WTC11 (cell line): ENCODE results near the gene SGIP1. TPM values are rescaled to one million over a fixed set of nuclear protein-coding genes. Genes with fewer than 3 reads are reported as not detected.

Experiments
- ATAC-seq: fragments of 200-7000 bp; cut with Tn5 transposase; 2 replicates; pipeline ENCODE4 v1.10.0; 2021; ENCODE audit warnings: mild to moderate bottlenecking, moderate library complexity
- CTCF ChIA-PET: fragments of 300-600 bp; sonication (Branson Sonifier 250); formaldehyde crosslinking; loops from one replicate; lab custom pipeline; 2021; ENCODE audit warnings: antibody characterized with exemption; lab: Charles Lee
- POLR2A ChIA-PET: fragments of 350-600 bp; sonication (Branson Sonifier 250); formaldehyde crosslinking; loops from one replicate; lab custom pipeline; 2021; ENCODE audit warnings: antibody characterized with exemption; lab: Charles Lee
- DNase-seq: peaks from one replicate; pipeline ENCODE4 v3.0.0; 2021; ENCODE audit warnings: low spot score
- H3K27ac Mint-ChIP-seq: 2 replicates; pipeline ENCODE4 v1.8.0; 2021; ENCODE audit warnings: mixed read lengths
- H3K27me3 Mint-ChIP-seq: 2 replicates; pipeline ENCODE4 v1.8.0; 2021; ENCODE audit warnings: low read depth, mild to moderate bottlenecking, moderate library complexity, mixed read lengths
- H3K36me3 Mint-ChIP-seq: 2 replicates; pipeline ENCODE4 v1.8.0; 2021; ENCODE audit warnings: mixed read lengths
- H3K4me1 Mint-ChIP-seq: 2 replicates; pipeline ENCODE4 v1.8.0; 2022; ENCODE audit warnings: mixed read lengths
- H3K4me3 Mint-ChIP-seq: 2 replicates; pipeline ENCODE4 v1.8.0; 2021; ENCODE audit warnings: mild to moderate bottlenecking, moderate library complexity, mixed read lengths
- H3K9me3 Mint-ChIP-seq: 2 replicates; pipeline ENCODE4 v1.8.0; 2021; ENCODE audit warnings: mixed read lengths
- ATF1 ChIP-seq: sonication (generic); formaldehyde crosslinking; IDR thresholded peaks from 2 replicates; pipeline ENCODE4 v1.8.1; 2023; ENCODE audit warnings: mild to moderate bottlenecking, moderate library complexity, missing genetic modification reagents
- ATF6 ChIP-seq: sonication (generic); formaldehyde crosslinking; IDR thresholded peaks from 2 replicates; pipeline ENCODE4 v1.8.1; 2023; ENCODE audit warnings: mild to moderate bottlenecking, missing genetic modification reagents
- CREB1 ChIP-seq: sonication (generic); formaldehyde crosslinking; IDR thresholded peaks from 2 replicates; pipeline ENCODE4 v1.8.0; 2023; ENCODE audit warnings: mild to moderate bottlenecking, missing genetic modification reagents
- CREM ChIP-seq: sonication (generic); formaldehyde crosslinking; IDR thresholded peaks from 2 replicates; pipeline ENCODE4 v1.8.1; 2022; ENCODE audit warnings: mild to moderate bottlenecking, missing genetic modification reagents, moderate library complexity
- EMX1 ChIP-seq: fragments of 250-450 bp; sonication (Bioruptor Pico); IDR thresholded peaks from 2 replicates; pipeline ENCODE4 v1.8.0; 2021; ENCODE audit warnings: mild to moderate bottlenecking
- ERG ChIP-seq: fragments of 250-450 bp; sonication (Bioruptor Pico); IDR thresholded peaks from 2 replicates; pipeline ENCODE4 v1.8.0; 2021; ENCODE audit warnings: mild to moderate bottlenecking
- ESRRA ChIP-seq: sonication (generic); formaldehyde crosslinking; IDR thresholded peaks from 2 replicates; pipeline ENCODE4 v1.8.1; 2022; ENCODE audit warnings: mild to moderate bottlenecking, missing genetic modification reagents, borderline replicate concordance
- FOXJ3 ChIP-seq: sonication (generic); formaldehyde crosslinking; IDR thresholded peaks from 2 replicates; pipeline ENCODE4 v1.9.0; 2021; ENCODE audit warnings: missing genetic modification reagents, mild to moderate bottlenecking, borderline replicate concordance
- FOXK1 ChIP-seq: sonication (generic); formaldehyde crosslinking; IDR thresholded peaks from 2 replicates; pipeline ENCODE4 v1.8.0; 2022; ENCODE audit warnings: mild to moderate bottlenecking, moderate library complexity, missing genetic modification reagents
- GABPB1 ChIP-seq: sonication (generic); formaldehyde crosslinking; IDR thresholded peaks from 2 replicates; pipeline ENCODE4 v1.8.1; 2023; ENCODE audit warnings: mild to moderate bottlenecking, missing genetic modification reagents
- GTF2I ChIP-seq: fragments of 250-450 bp; sonication (Bioruptor Pico); conservative IDR thresholded peaks from 2 replicates; pipeline ENCODE4 v1.4.0; 2021; ENCODE audit warnings: mild to moderate bottlenecking
- HMGXB4 ChIP-seq: sonication (generic); formaldehyde crosslinking; IDR thresholded peaks from 2 replicates; pipeline ENCODE4 v1.8.1; 2023; ENCODE audit warnings: mild to moderate bottlenecking, moderate library complexity, missing genetic modification reagents
- NR1H2 ChIP-seq: sonication (generic); formaldehyde crosslinking; IDR thresholded peaks from 2 replicates; pipeline ENCODE4 v1.9.0; 2021; ENCODE audit warnings: mild to moderate bottlenecking, moderate library complexity, missing genetic modification reagents
- OVOL2 ChIP-seq: fragments of 250-450 bp; sonication (Bioruptor Pico); IDR thresholded peaks from 2 replicates; pipeline ENCODE4 v1.9.0; 2021; ENCODE audit warnings: mild to moderate bottlenecking, borderline replicate concordance
- SOX15 ChIP-seq: fragments of 250-450 bp; sonication (Bioruptor Pico); IDR thresholded peaks from 2 replicates; pipeline ENCODE4 v1.9.0; 2021; ENCODE audit warnings: mild to moderate bottlenecking
- ZNF138 ChIP-seq: sonication (generic); formaldehyde crosslinking; conservative IDR thresholded peaks from 2 replicates; pipeline ENCODE4 v1.8.1; 2022; ENCODE audit warnings: mild to moderate bottlenecking, moderate library complexity, missing genetic modification reagents
- ZNF396 ChIP-seq: fragments of 250-450 bp; sonication (Bioruptor Pico); IDR thresholded peaks from 2 replicates; pipeline ENCODE4 v1.8.0; 2021; ENCODE audit warnings: mild to moderate bottlenecking, moderate library complexity, borderline replicate concordance
- ZNF423 ChIP-seq: fragments of 250-450 bp; sonication (Bioruptor Pico); IDR thresholded peaks from 2 replicates; pipeline ENCODE4 v2.1.2; 2022; ENCODE audit warnings: mild to moderate bottlenecking, moderate library complexity
- ZSCAN18 ChIP-seq: fragments of 250-450 bp; sonication (Bioruptor Pico); IDR thresholded peaks from 2 replicates; pipeline ENCODE4 v2.1.2; 2022; ENCODE audit warnings: mild to moderate bottlenecking, moderate library complexity
- total RNA-seq: library from RNA; stranded (reverse); gene quantifications from 3 replicates; pipeline ENCODE4 v1.2.3, GENCODE V29; 2021
- TF ChIP-seq, protein P1 (sequence below): sonication (generic); formaldehyde crosslinking; IDR thresholded peaks from 2 replicates; pipeline ENCODE4 v1.8.1; 2022; ENCODE audit warnings: mild to moderate bottlenecking, moderate library complexity, missing genetic modification reagents
- TF ChIP-seq, protein P2 (sequence below): sonication (generic); formaldehyde crosslinking; IDR thresholded peaks from 2 replicates; pipeline ENCODE4 v1.8.0; 2023; ENCODE audit warnings: mild to moderate bottlenecking, missing genetic modification reagents
- TF ChIP-seq, protein P3 (sequence below): fragments of 250-450 bp; sonication (Bioruptor Pico); IDR thresholded peaks from 2 replicates; pipeline ENCODE4 v1.9.0; 2021; ENCODE audit warnings: moderate library complexity, mild to moderate bottlenecking, inconsistent platforms, borderline replicate concordance
- TF ChIP-seq, protein P4 (sequence below): sonication (generic); formaldehyde crosslinking; IDR thresholded peaks from 2 replicates; pipeline ENCODE4 v1.8.0; 2022; ENCODE audit warnings: mild to moderate bottlenecking, missing genetic modification reagents

Gene SGIP1
- total RNA-seq, 1 experiment from 2014 or later = 3.9 TPM

GRCh38 chr1:66750577-66750976, 216.6 kb downstream of the SGIP1 start (continued):
- TF ChIP-seq, protein P1, sequence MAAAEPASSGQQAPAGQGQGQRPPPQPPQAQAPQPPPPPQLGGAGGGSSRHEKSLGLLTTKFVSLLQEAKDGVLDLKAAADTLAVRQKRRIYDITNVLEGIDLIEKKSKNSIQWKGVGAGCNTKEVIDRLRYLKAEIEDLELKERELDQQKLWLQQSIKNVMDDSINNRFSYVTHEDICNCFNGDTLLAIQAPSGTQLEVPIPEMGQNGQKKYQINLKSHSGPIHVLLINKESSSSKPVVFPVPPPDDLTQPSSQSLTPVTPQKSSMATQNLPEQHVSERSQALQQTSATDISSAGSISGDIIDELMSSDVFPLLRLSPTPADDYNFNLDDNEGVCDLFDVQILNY = no peak
- TF ChIP-seq EMX1 (CRISPR knock-in tag) = no peak
- no peak for TF ChIP-seq GABPB1 (CRISPR knock-in tag)

DNA sequence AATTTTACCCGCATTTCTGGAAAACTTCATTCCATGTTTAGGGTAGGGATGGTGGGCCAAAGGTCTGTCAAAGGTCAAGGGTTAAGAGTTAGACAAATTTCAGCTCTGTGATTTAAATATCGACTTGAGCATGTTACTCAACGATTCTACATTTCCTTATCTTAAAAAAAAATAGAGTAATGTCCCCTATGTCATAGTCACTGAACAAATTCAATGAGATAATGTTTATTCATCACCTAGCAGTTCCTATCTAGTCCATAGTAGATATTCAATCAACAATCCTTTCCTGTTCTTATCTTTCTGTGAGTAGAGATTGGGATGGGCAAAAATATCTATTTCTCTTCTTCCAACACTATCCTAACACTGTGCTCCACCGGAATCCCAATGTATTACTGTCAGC, 217.2 kb downstream of the SGIP1 start:
- CTCF ChIA-PET = interaction anchor here (1.2 to 1.5 kb wide), 2 partner anchors 25 to 144 kb away, joined by 3 to 6 read pairs; no protein-coding TSS in a partner anchor

More for the DNA sequence above, 217.2 kb downstream of the SGIP1 start:
- POLR2A ChIA-PET = no interaction called here
- peaks cover 33% of the 10 kb centered on the region for H3K27me3 Mint-ChIP-seq
- no peak overlapping the region for H3K4me3 Mint-ChIP-seq
- H3K9me3 Mint-ChIP-seq = no peaks in the 10 kb centered on the region
- no peak for ATAC-seq
- H3K4me1 Mint-ChIP-seq = peaks cover 13% of the 10 kb centered on the region
- no peak for DNase-seq
- no peaks in the 10 kb centered on the region for H3K36me3 Mint-ChIP-seq
- no peak for TF ChIP-seq FOXJ3
- no peak for TF ChIP-seq GTF2I (CRISPR knock-in tag)
- no peak for TF ChIP-seq ZNF423 (CRISPR knock-in tag)
- TF ChIP-seq ERG (CRISPR knock-in tag) = no peak
- no peak for TF ChIP-seq ATF1 (CRISPR knock-in tag)
- no peak for TF ChIP-seq ESRRA (CRISPR knock-in tag)
- no peak for TF ChIP-seq HMGXB4 (CRISPR knock-in tag)
- TF ChIP-seq SOX15 (CRISPR knock-in tag) = no peak
- TF ChIP-seq CREB1 (CRISPR knock-in tag) = no peak
- TF ChIP-seq, protein P2, sequence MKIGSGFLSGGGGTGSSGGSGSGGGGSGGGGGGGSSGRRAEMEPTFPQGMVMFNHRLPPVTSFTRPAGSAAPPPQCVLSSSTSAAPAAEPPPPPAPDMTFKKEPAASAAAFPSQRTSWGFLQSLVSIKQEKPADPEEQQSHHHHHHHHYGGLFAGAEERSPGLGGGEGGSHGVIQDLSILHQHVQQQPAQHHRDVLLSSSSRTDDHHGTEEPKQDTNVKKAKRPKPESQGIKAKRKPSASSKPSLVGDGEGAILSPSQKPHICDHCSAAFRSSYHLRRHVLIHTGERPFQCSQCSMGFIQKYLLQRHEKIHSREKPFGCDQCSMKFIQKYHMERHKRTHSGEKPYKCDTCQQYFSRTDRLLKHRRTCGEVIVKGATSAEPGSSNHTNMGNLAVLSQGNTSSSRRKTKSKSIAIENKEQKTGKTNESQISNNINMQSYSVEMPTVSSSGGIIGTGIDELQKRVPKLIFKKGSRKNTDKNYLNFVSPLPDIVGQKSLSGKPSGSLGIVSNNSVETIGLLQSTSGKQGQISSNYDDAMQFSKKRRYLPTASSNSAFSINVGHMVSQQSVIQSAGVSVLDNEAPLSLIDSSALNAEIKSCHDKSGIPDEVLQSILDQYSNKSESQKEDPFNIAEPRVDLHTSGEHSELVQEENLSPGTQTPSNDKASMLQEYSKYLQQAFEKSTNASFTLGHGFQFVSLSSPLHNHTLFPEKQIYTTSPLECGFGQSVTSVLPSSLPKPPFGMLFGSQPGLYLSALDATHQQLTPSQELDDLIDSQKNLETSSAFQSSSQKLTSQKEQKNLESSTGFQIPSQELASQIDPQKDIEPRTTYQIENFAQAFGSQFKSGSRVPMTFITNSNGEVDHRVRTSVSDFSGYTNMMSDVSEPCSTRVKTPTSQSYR (CRISPR knock-in tag) = no peak
- TF ChIP-seq NR1H2 (CRISPR knock-in tag) = no peak
- TF ChIP-seq ZNF396 = no peak
- TF ChIP-seq FOXK1 (CRISPR knock-in tag) = no peak
- no peak for TF ChIP-seq ZNF138 (CRISPR knock-in tag)
- TF ChIP-seq, protein P3, sequence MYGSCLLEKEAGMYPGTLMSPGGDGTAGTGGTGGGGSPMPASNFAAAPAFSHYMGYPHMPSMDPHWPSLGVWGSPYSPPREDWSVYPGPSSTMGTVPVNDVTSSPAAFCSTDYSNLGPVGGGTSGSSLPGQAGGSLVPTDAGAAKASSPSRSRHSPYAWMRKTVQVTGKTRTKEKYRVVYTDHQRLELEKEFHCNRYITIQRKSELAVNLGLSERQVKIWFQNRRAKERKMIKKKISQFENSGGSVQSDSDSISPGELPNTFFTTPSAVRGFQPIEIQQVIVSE = no peak
- TF ChIP-seq OVOL2 (CRISPR knock-in tag) = no peak
- TF ChIP-seq, protein P4, sequence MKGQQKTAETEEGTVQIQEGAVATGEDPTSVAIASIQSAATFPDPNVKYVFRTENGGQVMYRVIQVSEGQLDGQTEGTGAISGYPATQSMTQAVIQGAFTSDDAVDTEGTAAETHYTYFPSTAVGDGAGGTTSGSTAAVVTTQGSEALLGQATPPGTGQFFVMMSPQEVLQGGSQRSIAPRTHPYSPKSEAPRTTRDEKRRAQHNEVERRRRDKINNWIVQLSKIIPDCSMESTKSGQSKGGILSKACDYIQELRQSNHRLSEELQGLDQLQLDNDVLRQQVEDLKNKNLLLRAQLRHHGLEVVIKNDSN (CRISPR knock-in tag) = no peak
- no peak for TF ChIP-seq CREM
- TF ChIP-seq ATF6 (CRISPR knock-in tag) = no peak
- TF ChIP-seq ZSCAN18 (CRISPR knock-in tag) = no peak
- H3K27ac Mint-ChIP-seq = no peak overlapping the region
